HEK293 (cell line): ENCODE measurements around the gene SOCS1.

ENCODE experiments used
- CTCF ChIA-PET: fragments of 350-600 bp; formaldehyde crosslinking; extraction: SDS; loops from one replicate; lab custom pipeline; 2021; ENCODE audit warnings: antibody characterized with exemption; lab: Yijun Ruan, JAX
- POLR2A ChIA-PET: fragments of 300-600 bp; formaldehyde crosslinking; extraction: SDS; loops from one replicate; lab custom pipeline; 2020; ENCODE audit warnings: antibody characterized with exemption, inconsistent platforms; lab: Yijun Ruan, JAX
- H3K27ac ChIP-seq: fragments of 200-500 bp; sonication (Bioruptor generic); 2 replicates; pipeline ENCODE4 v1.5.1; 2014; ENCODE audit warnings: low read depth, low read length, control low read depth, inconsistent platforms; ENCODE audit errors: extremely low read depth
- H3K36me3 ChIP-seq, 2 experiments: fragments of 200-500 bp in 1 of 2; sonication (Bioruptor generic) in 1 of 2; 1 replicate in 1 of 2; 2 replicates in 1 of 2; pipeline ENCODE4 v1.5.1; 2014 to 2017; ENCODE audit warnings: inconsistent platforms in 2 of 2, low read length in 2 of 2; ENCODE audit not compliant: control insufficient read depth in 2 of 2, insufficient read depth in 1 of 2
- H3K4me1 ChIP-seq: fragments of 200-500 bp; sonication (Bioruptor generic); 2 replicates; pipeline ENCODE4 v1.5.1; 2014; ENCODE audit warnings: mild to moderate bottlenecking, low read length, inconsistent platforms; ENCODE audit not compliant: control insufficient read depth, insufficient read depth
- H3K4me3 ChIP-seq: 2 replicates; pipeline ENCODE4 v1.5.1; 2011; ENCODE audit warnings: low read depth, mild to moderate bottlenecking, control low read depth, low read length, moderate library complexity
- H3K9me3 ChIP-seq: fragments of 200-500 bp; sonication (Bioruptor generic); 2 replicates; pipeline ENCODE4 v1.5.1; 2014; ENCODE audit warnings: low read depth, low read length, inconsistent platforms; ENCODE audit not compliant: control insufficient read depth, insufficient read depth
- KLF16 ChIP-seq: fragments of 450-650 bp; formaldehyde crosslinking; IDR thresholded peaks from 2 replicates; pipeline ENCODE4 v1.5.1; 2017; ENCODE audit warnings: missing biosample characterization, missing genetic modification characterization
- KLF8 ChIP-seq: fragments of 450-650 bp; formaldehyde crosslinking; IDR thresholded peaks from 2 replicates; pipeline ENCODE4 v1.5.1; 2016; ENCODE audit warnings: missing biosample characterization, missing genetic modification characterization
- KLF9 ChIP-seq: fragments of 450-650 bp; formaldehyde crosslinking; IDR thresholded peaks from 2 replicates; pipeline ENCODE4 v1.5.1; 2016; ENCODE audit warnings: missing biosample characterization, missing genetic modification characterization, low read depth
- MEIS1 ChIP-seq: sonication (generic); formaldehyde crosslinking; IDR thresholded peaks from 2 replicates; pipeline ENCODE4 v1.8.1; 2022; ENCODE audit warnings: missing genetic modification reagents, mild to moderate bottlenecking, borderline replicate concordance
- OSR2 ChIP-seq: fragments of 450-650 bp; formaldehyde crosslinking; IDR thresholded peaks from 2 replicates; pipeline ENCODE4 v1.5.1; 2016; ENCODE audit warnings: missing biosample characterization, missing genetic modification characterization
- PRDM10 ChIP-seq: fragments of 450-650 bp; formaldehyde crosslinking; IDR thresholded peaks from 2 replicates; pipeline ENCODE4 v1.5.1; 2016; ENCODE audit warnings: missing biosample characterization, missing genetic modification characterization
- TCF7L2 ChIP-seq: IDR thresholded peaks from 2 replicates; pipeline ENCODE4 v1.6.1; 2011; ENCODE audit warnings: low read depth, mild to moderate bottlenecking, inconsistent platforms, low read length, moderate library complexity, borderline replicate concordance
- YY2 ChIP-seq: fragments of 450-650 bp; formaldehyde crosslinking; IDR thresholded peaks from 2 replicates; pipeline ENCODE4 v1.5.1; 2016; ENCODE audit warnings: missing biosample characterization, missing genetic modification characterization
- ZBTB7A ChIP-seq: fragments of 450-650 bp; formaldehyde crosslinking; IDR thresholded peaks from 2 replicates; pipeline ENCODE4 v1.5.1; 2016; ENCODE audit warnings: low read depth, missing biosample characterization, missing genetic modification characterization
- ZFP37 ChIP-seq: fragments of 450-650 bp; formaldehyde crosslinking; IDR thresholded peaks from 2 replicates; pipeline ENCODE4 v1.5.1; 2016; ENCODE audit warnings: missing biosample characterization, missing genetic modification characterization
- ZNF114 ChIP-seq: fragments of 450-650 bp; formaldehyde crosslinking; IDR thresholded peaks from 2 replicates; pipeline ENCODE4 v1.5.0; 2017; ENCODE audit warnings: missing biosample characterization, missing genetic modification characterization
- ZNF174 ChIP-seq: fragments of 450-650 bp; formaldehyde crosslinking; IDR thresholded peaks from 2 replicates; pipeline ENCODE4 v1.5.0; 2017; ENCODE audit warnings: missing biosample characterization, mild to moderate bottlenecking, missing genetic modification characterization
- ZNF26 ChIP-seq: fragments of 450-650 bp; formaldehyde crosslinking; IDR thresholded peaks from 2 replicates; pipeline ENCODE4 v1.5.1; 2016; ENCODE audit warnings: missing biosample characterization, missing genetic modification characterization
- ZNF302 ChIP-seq: fragments of 450-650 bp; formaldehyde crosslinking; IDR thresholded peaks from 2 replicates; pipeline ENCODE4 v1.5.1; 2016; ENCODE audit warnings: missing biosample characterization, missing genetic modification characterization, low read depth
- ZNF501 ChIP-seq: fragments of 450-650 bp; formaldehyde crosslinking; IDR thresholded peaks from 2 replicates; pipeline ENCODE4 v1.5.1; 2016; ENCODE audit warnings: missing biosample characterization, missing genetic modification characterization
- ZNF510 ChIP-seq: fragments of 450-650 bp; formaldehyde crosslinking; IDR thresholded peaks from 2 replicates; pipeline ENCODE4 v1.5.1; 2018; ENCODE audit warnings: mild to moderate bottlenecking, missing genetic modification characterization, missing biosample characterization; ENCODE audit not compliant: insufficient replicate concordance
- ZNF513 ChIP-seq: fragments of 450-650 bp; IDR thresholded peaks from 2 replicates; pipeline ENCODE4 v1.5.1; 2018; ENCODE audit warnings: missing biosample characterization, missing genetic modification characterization
- ZNF530 ChIP-seq: fragments of 450-650 bp; formaldehyde crosslinking; IDR thresholded peaks from 2 replicates; pipeline ENCODE4 v1.5.1; 2016; ENCODE audit warnings: low read depth, missing biosample characterization, missing genetic modification characterization
- ZNF585B ChIP-seq: fragments of 450-650 bp; formaldehyde crosslinking; IDR thresholded peaks from 2 replicates; pipeline ENCODE4 v1.5.1; 2016; ENCODE audit warnings: missing biosample characterization, missing genetic modification characterization
- ZNF785 ChIP-seq: fragments of 450-650 bp; formaldehyde crosslinking; IDR thresholded peaks from 2 replicates; pipeline ENCODE4 v1.5.1; 2016; ENCODE audit warnings: missing biosample characterization, missing genetic modification characterization
- ZNF837 ChIP-seq: fragments of 450-650 bp; formaldehyde crosslinking; IDR thresholded peaks from 2 replicates; pipeline ENCODE4 v1.5.1; 2016; ENCODE audit warnings: missing biosample characterization, missing genetic modification characterization
- ZNF843 ChIP-seq: fragments of 450-650 bp; formaldehyde crosslinking; IDR thresholded peaks from 2 replicates; pipeline ENCODE4 v1.5.1; 2016; ENCODE audit warnings: missing biosample characterization, missing genetic modification characterization
- ZSCAN30 ChIP-seq: fragments of 450-650 bp; IDR thresholded peaks from 2 replicates; pipeline ENCODE4 v1.5.1; 2018; ENCODE audit warnings: missing biosample characterization, mild to moderate bottlenecking, missing genetic modification characterization, moderate library complexity
- TF ChIP-seq, protein P1 (sequence below): fragments of 450-650 bp; formaldehyde crosslinking; IDR thresholded peaks from 2 replicates; pipeline ENCODE4 v1.5.1; 2016; ENCODE audit warnings: missing biosample characterization, missing genetic modification characterization
- TF ChIP-seq, protein P2 (sequence below): fragments of 450-650 bp; formaldehyde crosslinking; IDR thresholded peaks from 2 replicates; pipeline ENCODE4 v1.5.1; 2016; ENCODE audit warnings: missing biosample characterization, missing genetic modification characterization

Gene SOCS1

DNA sequence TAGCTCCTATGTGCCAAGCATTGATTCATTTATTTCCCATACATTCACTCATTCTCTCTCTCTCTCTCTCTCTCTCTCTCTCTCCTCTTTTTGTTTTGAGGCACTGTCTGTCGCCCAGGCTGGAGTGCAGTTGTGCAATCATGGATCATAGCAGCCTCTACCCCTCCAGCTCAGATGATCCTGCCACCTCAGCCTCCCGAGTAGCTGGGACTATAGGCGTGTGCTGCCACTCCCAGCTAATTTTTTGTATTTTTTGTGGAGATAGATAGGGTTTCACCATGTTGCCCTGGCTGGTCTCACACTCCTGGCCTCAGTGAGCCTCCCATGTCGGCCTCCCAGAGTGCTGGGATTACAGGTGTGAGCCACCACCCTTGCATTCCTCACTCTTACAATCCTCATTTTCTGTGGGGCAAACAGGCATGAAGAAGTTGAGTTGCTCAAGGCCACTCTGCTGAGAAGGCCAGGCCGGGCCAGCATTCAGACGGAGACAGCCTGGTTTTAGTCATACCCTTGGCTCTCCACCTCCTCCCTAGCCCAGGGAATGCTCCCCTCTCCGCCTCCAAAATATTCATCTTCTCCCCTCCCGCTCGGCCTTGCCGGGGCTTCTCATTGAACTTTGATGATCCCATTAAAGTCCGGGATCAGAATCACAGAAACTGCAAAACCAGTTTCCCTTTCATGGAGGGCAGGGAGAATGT lies 21.0 kb upstream of the SOCS1 start:
- ChIA-PET CTCF (interaction anchor here (0.6 to 0.7 kb wide), 4 partner anchors 21 to 175 kb away, joined by 3 to 4 read pairs (median 3); partner anchors contain the start of gene SOCS1), POLR2A (interaction anchor here (1.2 kb wide), 1 partner anchor 21 kb away, joined by 3 read pairs; the partner anchor contains the start of gene SOCS1)
- Histone ChIP-seq H3K4me1 (peaks cover 5% of the 10 kb centered on the region), H3K36me3 (no peaks in the 10 kb centered on the region), H3K9me3 (no peaks in the 10 kb centered on the region), H3K27ac (no peak overlapping the region), H3K4me3 (no peak overlapping the region)
- TF ChIP-seq, protein P1, sequence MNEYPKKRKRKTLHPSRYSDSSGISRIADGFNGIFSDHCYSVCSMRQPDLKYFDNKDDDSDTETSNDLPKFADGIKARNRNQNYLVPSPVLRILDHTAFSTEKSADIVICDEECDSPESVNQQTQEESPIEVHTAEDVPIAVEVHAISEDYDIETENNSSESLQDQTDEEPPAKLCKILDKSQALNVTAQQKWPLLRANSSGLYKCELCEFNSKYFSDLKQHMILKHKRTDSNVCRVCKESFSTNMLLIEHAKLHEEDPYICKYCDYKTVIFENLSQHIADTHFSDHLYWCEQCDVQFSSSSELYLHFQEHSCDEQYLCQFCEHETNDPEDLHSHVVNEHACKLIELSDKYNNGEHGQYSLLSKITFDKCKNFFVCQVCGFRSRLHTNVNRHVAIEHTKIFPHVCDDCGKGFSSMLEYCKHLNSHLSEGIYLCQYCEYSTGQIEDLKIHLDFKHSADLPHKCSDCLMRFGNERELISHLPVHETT (tag by site-specific recombination): no peak
- no peak for TF ChIP-seq ZNF302 (tag by site-specific recombination)
- TF ChIP-seq ZNF785 (tag by site-specific recombination): no peak
- TF ChIP-seq ZNF174 (tag by site-specific recombination): no peak
- no peak for TF ChIP-seq ZNF585B (tag by site-specific recombination)
- TF ChIP-seq, protein P2, sequence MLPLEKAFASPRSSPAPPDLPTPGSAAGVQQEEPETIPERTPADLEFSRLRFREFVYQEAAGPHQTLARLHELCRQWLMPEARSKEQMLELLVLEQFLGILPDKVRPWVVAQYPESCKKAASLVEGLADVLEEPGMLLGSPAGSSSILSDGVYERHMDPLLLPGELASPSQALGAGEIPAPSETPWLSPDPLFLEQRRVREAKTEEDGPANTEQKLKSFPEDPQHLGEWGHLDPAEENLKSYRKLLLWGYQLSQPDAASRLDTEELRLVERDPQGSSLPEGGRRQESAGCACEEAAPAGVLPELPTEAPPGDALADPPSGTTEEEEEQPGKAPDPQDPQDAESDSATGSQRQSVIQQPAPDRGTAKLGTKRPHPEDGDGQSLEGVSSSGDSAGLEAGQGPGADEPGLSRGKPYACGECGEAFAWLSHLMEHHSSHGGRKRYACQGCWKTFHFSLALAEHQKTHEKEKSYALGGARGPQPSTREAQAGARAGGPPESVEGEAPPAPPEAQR (tag by site-specific recombination): no peak
- TF ChIP-seq ZNF843: no peak
- TF ChIP-seq ZNF501: no peak
- TF ChIP-seq KLF9 (tag by site-specific recombination): no peak
- TF ChIP-seq MEIS1 (CRISPR knock-in tag): no peak
- no peak for TF ChIP-seq ZNF510 (tag by site-specific recombination)
- TF ChIP-seq KLF16 (tag by site-specific recombination): no peak
- no peak for TF ChIP-seq ZBTB7A
- TF ChIP-seq KLF8 (tag by site-specific recombination): no peak

- H3K4me1 ChIP-seq: peaks cover 5% of the 10 kb centered on the region
- no peak within 1 kb of the TSS for H3K27ac ChIP-seq
- ChIA-PET CTCF (interaction anchor here (0.6 to 0.7 kb wide), 3 partner anchors 20 to 174 kb away, joined by 3 to 4 read pairs (median 3); partner anchors contain the start of gene SOCS1), POLR2A (interaction anchor here (1.2 kb wide), 1 partner anchor 21 kb away, joined by 3 read pairs; the partner anchor contains the start of gene SOCS1)
- H3K4me3 ChIP-seq: no peak within 1 kb of the TSS
- no peaks in the 10 kb centered on the region for H3K9me3 ChIP-seq
- no peaks in the 10 kb centered on the region for H3K36me3 ChIP-seq
- TF ChIP-seq ZSCAN30: no peak
- no peak for TF ChIP-seq YY2 (tag by site-specific recombination)
- no peak for TF ChIP-seq PRDM10
- TF ChIP-seq ZNF530 (tag by site-specific recombination): no peak
- no peak for TF ChIP-seq ZNF837
- no peak for TF ChIP-seq ZNF513 (tag by site-specific recombination)
- TF ChIP-seq TCF7L2: no peak
- TF ChIP-seq ZNF302 (tag by site-specific recombination): no peak
- TF ChIP-seq ZNF26 (tag by site-specific recombination): no peak
- TF ChIP-seq ZFP37 (tag by site-specific recombination): no peak
- no peak for TF ChIP-seq OSR2
- TF ChIP-seq ZNF114 (tag by site-specific recombination): no peak
These were observed 20.3 kb upstream of the SOCS1 start, which contains the start of gene PRM2 for GRCh38 chr16:11276143-11276895. PRM2 (minus strand) TSS chr16:11276480; CDS start chr16:11276370, 110 bp downstream.
